HG03159 (cell line): Measurements from ENCODE around the gene UBAC1.

Source experiments
- ATAC-seq: cut with Tn5 transposase; IDR thresholded peaks from one replicate; pipeline ENCODE4 v1.9.1; 2021; ENCODE audit warnings: mild to moderate bottlenecking, moderate library complexity; ENCODE audit not compliant: unreplicated experiment

UBAC1 gene

GRCh38 chr9:135994501-135995192, 33.5 kb upstream of the UBAC1 start:
- no peak for ATAC-seq

GRCh38 chr9:135993765-135994500, 32.8 kb upstream of the UBAC1 start:
- no peak for ATAC-seq

- ATAC-seq = no peak
These were observed 32.2 kb upstream of the UBAC1 start for GRCh38 chr9:135993409-135993742.

GRCh38 chr9:135992486-135993408, 31.6 kb upstream of the UBAC1 start:
- ATAC-seq = no peak

GRCh38 chr9:135991771-135992170, 30.6 kb upstream of the UBAC1 start:
- ATAC-seq = no peak

- ATAC-seq = no peak
These were observed 29.6 kb upstream of the UBAC1 start for GRCh38 chr9:135990468-135991429.

- no peak for ATAC-seq
These were observed 28.7 kb upstream of the UBAC1 start for GRCh38 chr9:135989722-135990467.

- no peak for ATAC-seq
These were observed 28.0 kb upstream of the UBAC1 start for GRCh38 chr9:135989157-135989556.

- no peak for ATAC-seq
These were observed 27.3 kb upstream of the UBAC1 start for GRCh38 chr9:135988493-135988892.

- ATAC-seq = no peak
These were observed 26.7 kb upstream of the UBAC1 start for GRCh38 chr9:135987838-135988404.

- no peak for ATAC-seq
These were observed 25.4 kb upstream of the UBAC1 start for GRCh38 chr9:135986605-135987004.

- no peak for ATAC-seq
These were observed 24.7 kb upstream of the UBAC1 start for GRCh38 chr9:135985889-135986288.

GRCh38 chr9:135985459-135985774, 24.2 kb upstream of the UBAC1 start:
- ATAC-seq = no peak

GRCh38 chr9:135984072-135984710, 23.0 kb upstream of the UBAC1 start:
- ATAC-seq = no peak

- ATAC-seq = no peak
These were observed 22.3 kb upstream of the UBAC1 start for GRCh38 chr9:135983208-135984071.

- ATAC-seq = no peak
These were observed 21.5 kb upstream of the UBAC1 start for GRCh38 chr9:135982499-135983207.

GRCh38 chr9:135980926-135981630, 19.9 kb upstream of the UBAC1 start:
- ATAC-seq = no peak
